ENCODE measurements around the gene VAC14.
"Not testable (repeated sequence)": the region's sequence is repeated elsewhere in the genome, so short reads cannot be mapped to it uniquely, and the experiment has no call there.

Gene VAC14

GRCh38 chr16:70758786-70759185, 42.2 kb downstream of the VAC14 start:
- DNase-seq: no peak

GRCh38 chr16:70757183-70757582, 43.8 kb downstream of the VAC14 start:
- DNase-seq: no peak

- DNase-seq: no peak
Measured at GRCh38 chr16:70756071-70756470, 44.9 kb downstream of the VAC14 start.

GRCh38 chr16:70754851-70755600, 45.9 kb downstream of the VAC14 start:
- DNase-seq: no peak

GRCh38 chr16:70754371-70754770, 46.6 kb downstream of the VAC14 start:
- no peak for DNase-seq

- no peak for DNase-seq
Measured at GRCh38 chr16:70753694-70754325, 47.1 kb downstream of the VAC14 start.

GRCh38 chr16:70753228-70753627, 47.7 kb downstream of the VAC14 start:
- no peak for DNase-seq

- DNase-seq: no peak
Measured at GRCh38 chr16:70752426-70752825, 48.5 kb downstream of the VAC14 start.

GRCh38 chr16:70751593-70751992, 49.4 kb downstream of the VAC14 start:
- DNase-seq: no peak

GRCh38 chr16:70750893-70751467, 50.0 kb downstream of the VAC14 start:
- DNase-seq: no peak

- DNase-seq: no peak
Measured at GRCh38 chr16:70749681-70750601, 51.0 kb downstream of the VAC14 start.

GRCh38 chr16:70749006-70749678, 51.8 kb downstream of the VAC14 start:
- no peak for DNase-seq

- no peak for DNase-seq
Measured at GRCh38 chr16:70747703-70748631, 53.0 kb downstream of the VAC14 start.

GRCh38 chr16:70746708-70747424, 54.1 kb downstream of the VAC14 start:
- no peak for DNase-seq

GRCh38 chr16:70746040-70746707, 54.8 kb downstream of the VAC14 start:
- no peak for DNase-seq

GRCh38 chr16:70745536-70746025, 55.4 kb downstream of the VAC14 start:
- no peak for DNase-seq

GRCh38 chr16:70744366-70744765, 56.6 kb downstream of the VAC14 start:
- no peak for DNase-seq

GRCh38 chr16:70743791-70744190, 57.2 kb downstream of the VAC14 start:
- no peak for DNase-seq

GRCh38 chr16:70742967-70743366, 58.0 kb downstream of the VAC14 start:
- not testable (repeated sequence) for DNase-seq

- DNase-seq: no peak
Measured at GRCh38 chr16:70741783-70742125, 59.2 kb downstream of the VAC14 start.
